ENCODE measurements around the gene CXCL3.

The CXCL3 gene

DNA sequence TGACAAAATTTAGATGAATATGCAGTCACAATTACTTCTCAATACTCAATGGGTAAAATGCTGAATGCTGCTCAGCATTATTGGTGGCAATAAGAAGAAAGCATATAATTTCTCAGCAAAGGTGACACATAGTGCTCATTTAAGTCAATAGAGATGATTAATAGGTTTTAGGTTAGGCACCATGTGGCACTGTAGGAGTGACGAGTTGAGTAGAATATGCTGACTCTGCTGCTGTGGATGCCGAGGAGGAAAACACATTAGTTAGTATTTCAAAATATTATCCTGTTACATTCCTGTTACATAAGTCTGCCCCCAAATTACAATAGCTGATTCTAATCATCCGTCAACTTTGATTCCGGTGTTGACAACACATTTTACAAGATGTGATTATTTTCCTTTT, 26.4 kb downstream of the CXCL3 start:
- DNase-seq, result no peak

DNA sequence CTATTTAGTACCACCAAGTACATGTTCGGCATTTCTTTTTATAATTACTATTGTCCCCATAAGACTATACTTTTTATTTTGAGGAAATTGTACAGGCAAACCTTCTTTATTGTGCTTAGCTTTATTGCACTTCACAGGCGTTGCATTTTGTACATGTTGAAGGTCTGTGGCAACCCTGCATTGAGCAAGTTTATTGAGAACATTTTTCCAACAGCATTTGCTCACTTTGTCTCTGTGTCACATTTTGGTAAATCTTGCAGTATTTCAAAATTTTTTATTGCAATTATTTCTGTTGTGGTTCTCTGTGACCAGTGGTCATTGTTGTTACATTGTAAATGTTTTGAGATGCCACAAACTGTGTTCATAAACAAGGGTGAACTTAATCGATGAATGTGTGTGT, 29.2 kb downstream of the CXCL3 start:
- no peak for DNase-seq

DNA sequence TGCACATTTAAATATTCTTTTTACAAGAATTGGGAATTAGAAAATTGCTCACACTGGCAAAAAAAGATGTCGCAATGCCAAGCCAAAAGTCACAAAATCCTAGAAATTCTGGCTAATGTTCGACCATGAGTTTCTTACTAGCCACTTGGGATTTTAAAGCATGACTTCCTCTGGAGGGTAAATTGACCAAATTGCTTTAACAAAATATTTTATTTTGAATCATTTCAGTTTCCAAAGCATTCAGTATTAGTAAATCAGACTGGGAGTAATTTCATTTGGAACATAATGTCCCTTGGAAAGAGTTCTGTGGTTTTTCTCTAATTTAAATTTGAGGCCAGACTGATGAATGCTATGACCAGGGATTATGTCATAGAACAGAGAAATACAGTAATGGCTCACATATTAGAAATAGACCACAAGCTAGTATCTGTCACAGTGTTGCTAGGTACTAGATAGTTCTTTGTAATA, 32.4 kb downstream of the CXCL3 start:
- DNase-seq, result no peak

DNA sequence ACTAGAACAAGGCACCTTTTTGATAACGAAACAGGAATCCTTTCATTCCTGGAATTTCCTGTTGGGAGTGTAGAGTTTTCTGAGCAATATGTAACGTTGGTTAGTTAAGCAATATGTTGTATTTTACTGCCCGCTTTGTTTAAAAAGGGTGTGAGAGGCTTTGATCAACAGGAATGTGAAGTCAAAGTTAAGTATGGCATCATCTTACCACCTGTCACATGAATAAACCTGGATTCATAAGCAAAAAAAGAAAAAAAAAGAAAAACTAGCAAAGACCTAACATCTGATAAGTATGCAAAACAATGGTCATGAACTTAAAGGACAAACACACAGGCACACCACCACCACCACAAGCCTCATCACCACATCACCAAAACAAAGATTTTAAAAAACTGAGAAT, 33.0 kb downstream of the CXCL3 start:
- DNase-seq, result no peak

DNA sequence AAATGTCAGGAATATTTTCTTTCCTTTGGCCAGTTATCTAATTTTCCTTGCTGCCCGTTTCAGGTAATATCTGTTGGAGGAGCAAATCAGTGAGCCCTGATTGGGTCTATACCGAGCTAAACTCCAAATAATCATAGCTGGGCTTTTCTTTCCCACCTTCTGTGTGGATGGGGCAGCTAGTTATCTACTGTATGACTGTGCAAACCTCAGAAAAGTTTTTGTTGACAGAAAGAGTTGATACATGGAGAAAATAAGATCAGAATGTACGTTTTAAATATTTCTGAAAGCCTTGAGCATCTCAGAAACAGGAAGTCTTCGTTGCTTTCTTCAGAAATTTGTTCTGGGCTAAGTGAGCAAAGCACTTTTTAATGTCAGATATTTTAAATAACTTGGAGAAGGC, 33.8 kb downstream of the CXCL3 start:
- no peak for DNase-seq

DNA sequence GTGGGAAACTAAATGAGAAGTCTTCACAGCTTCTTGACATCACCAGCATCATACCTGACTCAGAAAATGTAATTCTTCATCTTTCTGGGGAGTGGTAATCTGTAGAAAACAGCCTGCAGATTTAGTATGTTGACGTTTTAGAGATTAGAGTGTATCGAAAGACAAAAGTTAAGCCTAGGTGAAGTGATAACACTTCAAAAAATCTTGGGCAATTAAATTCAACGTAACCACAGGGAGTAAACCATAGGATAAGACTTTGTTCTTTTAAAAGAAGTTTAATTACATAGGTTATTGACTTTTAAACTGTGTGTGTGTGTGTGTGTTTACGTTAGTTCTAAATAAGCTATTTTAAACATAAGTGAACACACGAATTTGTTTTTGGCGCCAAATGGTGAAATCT, 38.2 kb downstream of the CXCL3 start:
- DNase-seq, result no peak

DNA sequence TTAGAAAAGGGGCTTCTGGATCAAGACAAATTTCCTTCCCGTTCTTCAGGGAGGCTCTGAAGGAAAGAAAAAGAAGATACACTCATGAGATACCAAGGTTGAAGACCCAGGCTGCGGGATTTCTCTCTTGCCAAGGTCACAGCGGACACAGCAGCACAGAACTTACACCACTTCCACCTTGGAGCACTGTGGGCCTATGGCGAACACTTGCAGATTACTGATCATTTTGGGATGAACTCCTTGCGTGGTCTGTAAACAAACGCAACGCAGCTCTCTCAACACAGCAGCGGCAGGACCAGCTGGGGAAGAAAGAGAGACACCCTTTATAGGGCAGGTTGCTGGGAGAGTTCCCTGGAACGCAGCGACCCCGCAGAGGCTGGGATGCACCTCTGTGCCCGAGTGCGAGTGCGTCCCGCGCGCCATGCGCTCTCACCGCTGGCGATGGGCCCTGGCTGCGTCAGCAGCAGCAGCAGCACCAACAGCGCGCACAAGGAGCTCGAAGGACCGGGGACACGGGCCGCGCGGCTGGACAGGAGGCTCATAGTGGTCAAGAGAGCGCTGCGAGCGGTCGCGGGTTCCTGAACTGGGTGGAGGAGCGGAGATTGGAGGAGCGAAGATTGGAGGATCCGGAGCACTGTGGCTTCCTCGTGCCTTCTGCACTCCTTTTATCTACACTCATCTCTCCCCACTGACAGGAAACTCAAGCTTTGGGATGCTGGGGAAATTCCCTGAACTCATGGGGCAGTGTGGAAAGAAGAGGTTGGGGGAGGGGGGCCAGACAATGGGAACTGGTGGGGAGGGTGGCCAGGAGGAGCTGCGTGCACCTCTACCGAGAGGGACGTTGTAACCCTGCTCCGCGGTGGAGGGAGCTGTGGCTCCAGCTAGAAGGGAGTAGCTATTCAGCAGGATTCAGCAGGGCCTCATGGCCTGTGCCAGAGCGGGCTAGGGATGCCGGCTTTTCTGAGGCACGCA, 40.2 kb downstream of the CXCL3 start, which contains the start of gene CXCL5:
CXCL5 (minus strand) TSS at position 638 of the 972 bp plus-strand sequence; CDS start at position 542, 96 bp downstream.
- DNase-seq, result no peak

DNA sequence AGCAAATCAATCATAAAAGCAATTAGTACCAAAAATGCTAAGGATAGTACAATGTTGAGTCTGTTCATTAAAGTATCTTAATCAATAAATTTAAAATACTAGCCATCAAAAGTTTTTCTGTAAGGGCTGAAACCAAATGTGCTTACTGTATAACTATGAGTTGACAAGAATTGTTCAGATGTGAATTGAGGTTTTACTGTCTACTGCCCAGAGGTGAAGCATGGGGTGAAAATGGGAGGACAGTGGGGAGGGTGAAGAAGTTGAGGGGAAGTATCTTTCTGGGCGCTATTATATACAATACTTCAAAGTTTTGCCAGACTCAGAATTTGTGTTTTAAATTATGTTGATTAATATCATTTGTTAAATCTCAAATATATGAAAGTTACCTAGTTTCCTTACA, 46.4 kb downstream of the CXCL3 start:
- no peak for DNase-seq

DNA sequence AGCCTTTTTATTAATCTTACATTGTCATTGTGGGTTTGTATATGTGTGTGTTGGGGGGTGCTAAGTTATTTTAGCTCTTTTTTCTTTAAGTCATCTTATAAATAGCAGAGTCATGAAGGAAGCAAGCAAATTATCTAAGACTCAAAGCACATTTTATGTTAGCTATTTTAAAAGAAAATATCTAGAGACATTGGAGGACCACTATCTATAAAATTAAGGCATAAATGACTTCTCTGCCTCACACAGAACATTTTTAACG, 46.8 kb downstream of the CXCL3 start:
- no peak for DNase-seq

DNA sequence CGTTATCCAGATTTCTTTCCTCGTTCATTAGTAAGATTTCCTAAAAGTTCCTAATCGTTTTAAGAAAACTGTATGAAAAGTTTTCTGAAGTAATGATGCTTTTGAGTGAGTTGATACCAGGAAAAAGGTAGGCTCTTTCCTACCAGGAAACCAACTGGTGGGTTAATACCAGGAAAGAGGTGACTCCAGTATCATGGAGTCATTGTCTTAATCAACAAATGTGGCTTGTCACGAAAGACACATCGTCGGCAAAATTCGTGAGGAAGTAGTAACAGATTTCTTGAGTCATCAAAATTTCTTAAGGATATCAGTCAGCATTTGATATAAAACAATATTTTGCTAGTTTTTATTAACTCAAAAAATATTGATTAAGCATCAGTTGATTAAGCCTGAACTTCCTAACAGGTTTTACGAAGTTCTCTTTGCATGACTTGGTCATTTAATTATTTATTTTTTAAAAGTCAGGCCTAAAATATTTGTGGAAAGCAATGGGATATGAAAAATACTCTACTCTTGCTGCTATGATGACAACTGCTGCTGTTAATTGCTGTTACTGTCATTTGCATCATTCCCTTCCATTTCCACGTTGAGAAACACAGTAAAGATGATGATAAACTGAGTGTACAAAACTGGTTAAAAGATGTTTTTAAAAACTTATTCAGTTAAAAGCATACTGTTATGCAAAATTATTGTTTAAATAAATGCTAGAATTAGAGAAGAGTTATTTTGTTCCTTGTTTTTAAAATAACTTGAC, 47.3 kb downstream of the CXCL3 start:
- no peak for DNase-seq

DNA sequence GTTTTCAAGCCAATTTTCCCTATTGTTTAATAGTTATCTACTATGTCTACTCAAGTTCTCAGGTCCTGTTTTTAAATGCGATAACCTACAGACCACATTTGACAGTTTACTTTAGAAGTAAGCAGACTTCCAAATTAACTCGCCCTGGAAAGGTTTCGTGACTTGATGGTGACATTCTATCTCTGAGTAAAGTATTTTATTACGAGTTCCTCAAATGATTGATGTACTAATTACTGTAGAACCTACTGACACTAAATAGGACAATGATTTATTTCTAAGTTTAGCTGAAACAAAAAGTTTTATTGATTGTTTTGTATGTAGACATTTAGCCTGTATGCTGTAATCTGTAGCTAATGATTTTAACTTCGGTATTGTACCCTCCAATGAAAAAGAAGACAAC, 48.6 kb downstream of the CXCL3 start:
- no peak for DNase-seq

DNA sequence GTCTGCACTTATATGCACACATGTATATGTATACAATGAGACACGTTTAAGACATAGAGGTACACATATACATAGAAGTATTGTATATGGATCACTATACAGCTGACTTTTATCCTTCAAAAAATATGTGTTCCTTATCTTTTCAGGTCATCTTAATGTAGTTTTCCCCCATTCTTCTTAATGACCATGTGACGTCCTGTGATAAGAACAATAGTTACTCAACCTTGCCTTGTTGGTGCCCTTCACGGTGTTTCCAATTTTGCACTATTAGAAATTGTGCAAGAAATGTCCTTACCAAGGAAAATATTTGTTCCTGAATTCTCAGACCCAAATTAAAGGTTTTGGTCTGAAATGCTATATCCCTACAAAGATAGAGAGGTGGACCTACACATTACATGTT, 49.5 kb downstream of the CXCL3 start:
- no peak for DNase-seq

DNA sequence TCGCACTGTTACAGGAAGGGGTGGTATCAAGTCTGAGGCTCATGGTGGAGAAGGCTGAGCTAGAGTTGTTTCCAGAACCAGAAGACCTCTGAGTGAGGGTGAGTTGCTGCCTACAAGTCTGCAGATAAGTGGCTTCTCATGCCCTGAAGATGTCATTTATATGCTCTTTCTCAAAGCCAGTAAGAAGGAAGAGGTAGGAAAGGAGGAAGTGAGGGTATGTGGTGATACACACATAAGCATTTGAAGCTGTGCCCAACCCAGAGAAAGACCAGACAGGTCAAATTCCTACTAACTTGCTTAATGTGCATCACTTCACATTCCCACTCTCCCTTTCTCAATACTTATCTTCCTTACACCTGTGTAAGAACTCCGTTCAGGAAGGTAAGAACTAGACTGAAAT, 50.4 kb downstream of the CXCL3 start, which contains the start of gene PPBP:
PPBP (minus strand) TSS at position 130 of the 400 bp plus-strand sequence; CDS start at position 43, 87 bp downstream.
- DNase-seq, result no peak
